Osteoblast (primary cell): ENCODE measurements around the gene LRRC56. TPM values are rescaled to one million over a fixed set of nuclear protein-coding genes. Genes with fewer than 3 reads are reported as not detected.

Experiments used
- DNase-seq: peaks from one replicate; pipeline ENCODE4 v3.0.0; 2011; ENCODE audit warnings: low spot score, mixed read lengths; ENCODE audit not compliant: insufficient read length; ENCODE audit errors: missing footprints
- H2AFZ ChIP-seq: 2 replicates; pipeline ENCODE4 v1.6.0; 2011; ENCODE audit warnings: mild to moderate bottlenecking, low read length
- H3K27ac ChIP-seq: 2 replicates; pipeline ENCODE4 v1.5.1; 2011; ENCODE audit warnings: mild to moderate bottlenecking, low read depth, low read length, moderate library complexity
- H3K27me3 ChIP-seq: 2 replicates; pipeline ENCODE4 v1.6.0; 2012; ENCODE audit warnings: mild to moderate bottlenecking, control low read depth, inconsistent platforms, low read length, moderate library complexity; ENCODE audit not compliant: insufficient read depth
- H3K36me3 ChIP-seq: 2 replicates; pipeline ENCODE4 v1.5.1; 2011; ENCODE audit warnings: mild to moderate bottlenecking, low read length, control low read depth, moderate library complexity; ENCODE audit not compliant: insufficient read depth
- H3K4me1 ChIP-seq: 2 replicates; pipeline ENCODE4 v1.5.1; 2011; ENCODE audit warnings: mild to moderate bottlenecking, low read length, control low read depth, moderate library complexity; ENCODE audit not compliant: insufficient read depth
- H3K4me2 ChIP-seq: 2 replicates; pipeline ENCODE4 v1.6.0; 2011; ENCODE audit warnings: mild to moderate bottlenecking, low read length; ENCODE audit not compliant: insufficient read depth
- H3K4me3 ChIP-seq: fragments of 200-600 bp; sonication (generic); 3 replicates; pipeline ENCODE4 v1.5.1; 2012; ENCODE audit warnings: mild to moderate bottlenecking, low read length, inconsistent platforms; ENCODE audit not compliant: insufficient read depth
- H3K79me2 ChIP-seq: 2 replicates; pipeline ENCODE4 v1.6.0; 2012; ENCODE audit warnings: mild to moderate bottlenecking, low read length, control low read depth, inconsistent platforms; ENCODE audit not compliant: insufficient read depth
- H3K9me3 ChIP-seq: 2 replicates; pipeline ENCODE4 v1.5.1; 2011; ENCODE audit warnings: low read depth, low read length, control low read depth
- H4K20me1 ChIP-seq: 2 replicates; pipeline ENCODE4 v1.6.0; 2012; ENCODE audit warnings: mild to moderate bottlenecking, low read length, control low read depth; ENCODE audit not compliant: insufficient read depth
- total RNA-seq: library from RNA; depleted of rRNA; stranded (reverse); fragments of >200 nt; gene quantifications from 2 replicates; pipeline ENCODE4 v1.2.3, GENCODE V29; 2012
- TF ChIP-seq, protein P1 (sequence below): IDR thresholded peaks from 2 replicates; pipeline ENCODE4 v1.5.1; 2011; ENCODE audit warnings: mild to moderate bottlenecking, low read depth, low read length, moderate library complexity; ENCODE audit errors: extremely low read depth

The LRRC56 gene
- total RNA-seq, 1 donor = 1.1 TPM

DNA sequence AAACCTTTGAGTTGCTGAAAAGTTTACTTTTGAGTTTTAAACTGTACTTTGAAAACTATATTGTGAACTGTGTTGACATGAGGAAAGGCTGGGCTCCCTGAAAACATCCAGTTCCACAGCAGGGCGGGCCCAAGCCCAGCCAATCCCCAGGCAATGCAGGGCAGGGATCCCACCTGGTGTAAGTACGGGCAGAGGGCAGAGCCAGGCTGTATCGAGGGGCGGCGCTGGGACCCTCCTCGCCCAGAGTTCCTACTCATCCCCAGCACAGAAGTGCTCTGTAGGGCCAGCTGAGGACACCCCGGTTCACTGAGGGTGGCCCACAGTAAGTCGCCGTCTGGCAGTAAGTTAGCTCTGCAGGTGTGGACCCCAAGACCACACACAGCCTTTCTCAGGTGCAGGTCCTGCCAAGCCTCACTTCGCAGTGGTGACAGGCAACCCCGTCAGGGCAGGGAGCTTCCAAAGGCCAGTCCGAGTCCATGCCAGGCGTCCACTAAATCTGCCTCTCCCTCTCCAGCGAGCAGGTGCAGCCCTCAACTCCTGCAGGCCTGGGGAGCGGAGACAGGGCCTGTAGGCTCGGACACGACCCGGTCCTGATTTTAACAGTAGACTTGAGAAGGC is 29.8 kb downstream of the LRRC56 start:
- no peak overlapping the region for H3K4me3 ChIP-seq
- H2AFZ ChIP-seq = no peak overlapping the region
- DNase-seq = peak; percentile 87
- H3K4me2 ChIP-seq = no peak overlapping the region
- no peaks in the 10 kb centered on the region for H3K79me2 ChIP-seq
- H3K27me3 ChIP-seq = peaks cover 14% of the 10 kb centered on the region
- H3K9me3 ChIP-seq = no peaks in the 10 kb centered on the region
- H4K20me1 ChIP-seq = peaks cover 2% of the 10 kb centered on the region
- no peak overlapping the region for H3K27ac ChIP-seq
- TF ChIP-seq, protein P1, sequence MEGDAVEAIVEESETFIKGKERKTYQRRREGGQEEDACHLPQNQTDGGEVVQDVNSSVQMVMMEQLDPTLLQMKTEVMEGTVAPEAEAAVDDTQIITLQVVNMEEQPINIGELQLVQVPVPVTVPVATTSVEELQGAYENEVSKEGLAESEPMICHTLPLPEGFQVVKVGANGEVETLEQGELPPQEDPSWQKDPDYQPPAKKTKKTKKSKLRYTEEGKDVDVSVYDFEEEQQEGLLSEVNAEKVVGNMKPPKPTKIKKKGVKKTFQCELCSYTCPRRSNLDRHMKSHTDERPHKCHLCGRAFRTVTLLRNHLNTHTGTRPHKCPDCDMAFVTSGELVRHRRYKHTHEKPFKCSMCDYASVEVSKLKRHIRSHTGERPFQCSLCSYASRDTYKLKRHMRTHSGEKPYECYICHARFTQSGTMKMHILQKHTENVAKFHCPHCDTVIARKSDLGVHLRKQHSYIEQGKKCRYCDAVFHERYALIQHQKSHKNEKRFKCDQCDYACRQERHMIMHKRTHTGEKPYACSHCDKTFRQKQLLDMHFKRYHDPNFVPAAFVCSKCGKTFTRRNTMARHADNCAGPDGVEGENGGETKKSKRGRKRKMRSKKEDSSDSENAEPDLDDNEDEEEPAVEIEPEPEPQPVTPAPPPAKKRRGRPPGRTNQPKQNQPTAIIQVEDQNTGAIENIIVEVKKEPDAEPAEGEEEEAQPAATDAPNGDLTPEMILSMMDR = no peak
- no peaks in the 10 kb centered on the region for H3K36me3 ChIP-seq
- H3K4me1 ChIP-seq = peaks cover 2% of the 10 kb centered on the region

DNA sequence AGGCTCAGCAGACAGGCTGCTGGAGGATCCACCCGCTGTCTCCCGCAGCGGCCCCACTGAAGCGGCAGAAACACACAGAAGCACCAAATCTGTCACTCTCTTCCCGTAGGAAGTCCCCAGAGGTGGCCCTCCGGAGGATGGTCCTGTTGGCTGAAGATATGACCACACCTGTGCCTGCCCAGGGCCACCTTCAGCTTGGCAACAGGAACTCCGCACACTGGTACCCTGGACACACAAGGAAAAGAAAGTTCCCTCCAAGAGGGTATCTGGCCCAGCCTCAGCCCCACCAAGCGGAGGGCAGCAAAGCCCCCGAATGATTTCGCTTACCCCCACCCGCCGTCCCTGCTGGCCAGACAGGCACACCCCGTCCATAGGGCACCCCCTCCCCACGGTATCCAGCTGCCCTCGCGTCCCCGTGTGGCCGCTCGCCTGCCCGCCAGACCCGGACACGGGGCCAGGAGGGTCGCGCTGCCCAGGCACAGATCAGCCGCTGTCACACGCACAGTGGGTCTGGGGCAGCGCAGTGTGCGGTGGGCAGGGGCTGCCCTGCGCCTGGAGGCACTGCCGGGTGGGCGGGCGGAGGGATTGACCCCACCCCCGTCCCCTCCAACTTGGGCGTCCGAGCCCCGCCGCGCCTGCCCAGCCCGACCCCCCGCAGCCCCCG is 30.4 kb downstream of the LRRC56 start:
- Histone ChIP-seq H3K27me3 (peaks cover 14% of the 10 kb centered on the region), H3K9me3 (no peaks in the 10 kb centered on the region), H3K4me1 (peaks cover 2% of the 10 kb centered on the region), H2AFZ (no peak overlapping the region), H3K4me2 (peak overlapping the region; percentile 67), H4K20me1 (peaks cover 2% of the 10 kb centered on the region), H3K79me2 (no peaks in the 10 kb centered on the region), H3K4me3 (peak overlapping the region; percentile 59), H3K36me3 (no peaks in the 10 kb centered on the region), H3K27ac (no peak overlapping the region)
- TF ChIP-seq, protein P1 = no peak
- DNase-seq = no peak

DNA sequence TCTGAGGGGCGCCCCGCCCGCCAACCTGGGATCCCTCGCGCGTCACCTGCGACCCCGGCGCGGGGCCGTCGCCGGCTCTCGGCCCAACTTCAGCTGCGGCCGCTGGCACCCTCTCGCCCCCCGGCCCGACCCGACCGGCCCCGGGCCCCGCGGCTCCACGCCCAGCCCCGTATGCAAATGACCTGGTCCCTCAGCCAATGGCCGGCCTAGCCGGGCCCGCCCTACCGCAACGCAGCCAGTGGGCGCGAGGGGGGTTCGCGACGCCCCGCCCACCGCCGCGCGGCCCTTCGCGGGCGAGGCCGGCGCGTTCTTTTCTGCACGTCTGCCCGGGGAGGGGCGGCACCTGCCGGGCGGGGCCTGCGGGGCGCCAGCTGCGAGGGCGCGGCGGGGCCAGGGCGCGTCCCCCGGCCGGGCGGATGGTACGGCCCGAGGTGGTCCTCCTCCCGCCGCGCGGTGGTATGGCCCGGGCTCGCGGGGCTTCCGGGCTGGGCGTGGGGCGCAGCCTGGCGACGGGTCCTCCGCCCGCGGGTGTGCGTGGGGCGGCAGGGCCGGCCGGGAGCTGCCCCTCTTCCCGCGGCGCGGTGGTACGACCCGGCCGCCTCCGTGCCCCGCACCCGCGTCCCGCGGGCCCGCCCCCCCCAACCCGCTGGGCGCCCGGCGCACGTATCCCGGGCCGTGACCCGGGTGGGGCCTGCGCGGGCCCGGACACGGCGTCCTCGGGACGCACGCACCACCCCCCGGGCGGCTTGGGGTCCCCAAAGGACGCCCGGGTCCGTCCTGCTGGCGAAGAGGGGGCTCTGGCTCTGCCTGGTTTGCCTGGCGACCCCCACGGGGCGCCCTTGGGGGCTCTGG is 31.2 kb downstream of the LRRC56 start:
- Histone ChIP-seq H3K27ac (no peak overlapping the region), H2AFZ (peak overlapping the region; percentile 56)
- TF ChIP-seq, protein P1 = no peak

More for the DNA sequence above, 31.2 kb downstream of the LRRC56 start:
- peak; percentile 100 for DNase-seq
- no peaks in the 10 kb centered on the region for H3K79me2 ChIP-seq
- H3K9me3 ChIP-seq = no peaks in the 10 kb centered on the region
- peaks cover 2% of the 10 kb centered on the region for H4K20me1 ChIP-seq
- H3K27me3 ChIP-seq = peaks cover 14% of the 10 kb centered on the region
- H3K4me3 ChIP-seq = peak overlapping the region; percentile 59
- H3K36me3 ChIP-seq = no peaks in the 10 kb centered on the region
- peak overlapping the region; percentile 67 for H3K4me2 ChIP-seq
- H3K4me1 ChIP-seq = peaks cover 2% of the 10 kb centered on the region
